Keratinocyte (primary cell): ENCODE results near the gene ZNF385A. TPM values are rescaled to one million over a fixed set of nuclear protein-coding genes. Genes with fewer than 3 reads are reported as not detected.

Experiments used
- DNase-seq: peaks from one replicate; pipeline ENCODE4 v3.0.0-alpha.2; 2011; ENCODE audit warnings: low read depth, missing footprints, low spot score
- FAIRE-seq: peaks from 2 replicates; lab custom pipeline; 2011; peaks lifted over from hg19 to GRCh38; lab: Jason Lieb, UNC
- H2AFZ ChIP-seq: 2 replicates; pipeline ENCODE4 v1.6.0; 2012; ENCODE audit warnings: low read length, control low read depth, inconsistent platforms; ENCODE audit not compliant: control insufficient read depth
- H3K27ac ChIP-seq: 2 replicates; pipeline ENCODE4 v1.5.1; 2011; ENCODE audit warnings: low read length; ENCODE audit not compliant: control insufficient read depth, insufficient read depth
- H3K27me3 ChIP-seq: 3 replicates; pipeline ENCODE4 v1.6.0; 2011; ENCODE audit warnings: low read length; ENCODE audit not compliant: control insufficient read depth, insufficient read depth; ENCODE audit errors: extremely low read depth
- H3K36me3 ChIP-seq, 2 experiments: 2 replicates in 1 of 2; 3 replicates in 1 of 2; pipeline ENCODE4 v1.5.1; 2011; ENCODE audit warnings: low read length in 2 of 2, mild to moderate bottlenecking in 1 of 2; ENCODE audit not compliant: control insufficient read depth in 2 of 2, insufficient read depth in 2 of 2; ENCODE audit errors: extremely low read depth in 1 of 2
- H3K4me1 ChIP-seq: 3 replicates; pipeline ENCODE4 v1.5.1; 2011; ENCODE audit warnings: low read length; ENCODE audit not compliant: control insufficient read depth, insufficient read depth; ENCODE audit errors: extremely low read depth
- H3K4me2 ChIP-seq: 3 replicates; pipeline ENCODE4 v1.6.0; 2011; ENCODE audit warnings: low read depth, low read length; ENCODE audit not compliant: control insufficient read depth, insufficient read depth; ENCODE audit errors: extremely low read depth
- H3K4me3 ChIP-seq, 3 experiments: fragments of 200-600 bp in 1 of 3; sonication (generic) in 1 of 3; 2 replicates in 2 of 3; 3 replicates in 1 of 3; pipeline ENCODE4 v1.5.1; 2011 to 2016; ENCODE audit warnings: low read length in 3 of 3, mild to moderate bottlenecking in 3 of 3, control low read depth in 2 of 3, inconsistent platforms in 1 of 3, low read depth in 1 of 3, mixed read lengths in 1 of 3, mixed run types in 1 of 3, moderate library complexity in 1 of 3; ENCODE audit not compliant: control insufficient read depth in 2 of 3, insufficient read depth in 2 of 3; ENCODE audit errors: extremely low read depth in 1 of 3
- H3K79me2 ChIP-seq: 2 replicates; pipeline ENCODE4 v1.6.0; 2012; ENCODE audit warnings: low read length; ENCODE audit not compliant: control insufficient read depth, insufficient read depth
- H3K9ac ChIP-seq: 3 replicates; pipeline ENCODE4 v1.6.0; 2011; ENCODE audit warnings: low read length; ENCODE audit not compliant: control insufficient read depth, insufficient read depth; ENCODE audit errors: extremely low read depth
- H3K9me1 ChIP-seq: 3 replicates; pipeline ENCODE4 v1.6.0; 2011; ENCODE audit warnings: low read length; ENCODE audit not compliant: control insufficient read depth, insufficient read depth; ENCODE audit errors: extremely low read depth
- H3K9me3 ChIP-seq: 2 replicates; pipeline ENCODE4 v1.5.1; 2012; ENCODE audit warnings: low read depth, low read length; ENCODE audit not compliant: control insufficient read depth
- H4K20me1 ChIP-seq: 3 replicates; pipeline ENCODE4 v1.6.0; 2011; ENCODE audit warnings: low read length; ENCODE audit not compliant: control insufficient read depth, insufficient read depth; ENCODE audit errors: extremely low read depth
- EZH2 ChIP-seq: IDR thresholded peaks from one replicate; pipeline ENCODE4 v1.6.1; 2012; ENCODE audit warnings: inconsistent platforms, mild to moderate bottlenecking, low read length, moderate library complexity
- dilution Hi-C: fragments of 300-500 bp; cut with MboI; formaldehyde crosslinking; loops from one replicate; pipeline ENCODE4 v1.7.0; 2020; ENCODE audit warnings: low sequenced_read_pairs; ENCODE audit not compliant: extremely low pct_ligation_motif_present
- polyA plus RNA-seq, 5 experiments: library from polyadenylated mRNA; depleted of rRNA in 3 of 5; stranded (reverse) in 3 of 5; stranded (forward) in 1 of 5; unstranded in 1 of 5; fragments of >200 nt; gene quantifications; 1 replicate in 1 of 5; 2 replicates in 3 of 5; 3 replicates in 1 of 5; pipeline versions ENCODE4 v1.2.1 to v1.2.3, GENCODE V29; 2011 to 2012; ENCODE audit warnings: missing spikeins in 2 of 5, low read depth in 1 of 5, low replicate concordance in 1 of 5
- TF ChIP-seq, protein P1 (sequence below), 3 experiments: IDR thresholded peaks in 1 of 3; conservative IDR thresholded peaks in 1 of 3; optimal IDR thresholded peaks in 1 of 3; 2 replicates in 2 of 3; 3 replicates in 1 of 3; pipeline versions ENCODE3 to v1.5.1; 2011; ENCODE audit warnings: low read length in 3 of 3, mild to moderate bottlenecking in 3 of 3, moderate library complexity in 2 of 3, control low read depth in 1 of 3, inconsistent platforms in 1 of 3; ENCODE audit not compliant: insufficient read depth in 2 of 3; ENCODE audit errors: extremely low read depth in 1 of 3

Gene ZNF385A
- polyA plus RNA-seq, 1 donor (not counting 4 experiments of a cell fraction or from before 2014, with no cell fraction given): 11.4 TPM

DNA sequence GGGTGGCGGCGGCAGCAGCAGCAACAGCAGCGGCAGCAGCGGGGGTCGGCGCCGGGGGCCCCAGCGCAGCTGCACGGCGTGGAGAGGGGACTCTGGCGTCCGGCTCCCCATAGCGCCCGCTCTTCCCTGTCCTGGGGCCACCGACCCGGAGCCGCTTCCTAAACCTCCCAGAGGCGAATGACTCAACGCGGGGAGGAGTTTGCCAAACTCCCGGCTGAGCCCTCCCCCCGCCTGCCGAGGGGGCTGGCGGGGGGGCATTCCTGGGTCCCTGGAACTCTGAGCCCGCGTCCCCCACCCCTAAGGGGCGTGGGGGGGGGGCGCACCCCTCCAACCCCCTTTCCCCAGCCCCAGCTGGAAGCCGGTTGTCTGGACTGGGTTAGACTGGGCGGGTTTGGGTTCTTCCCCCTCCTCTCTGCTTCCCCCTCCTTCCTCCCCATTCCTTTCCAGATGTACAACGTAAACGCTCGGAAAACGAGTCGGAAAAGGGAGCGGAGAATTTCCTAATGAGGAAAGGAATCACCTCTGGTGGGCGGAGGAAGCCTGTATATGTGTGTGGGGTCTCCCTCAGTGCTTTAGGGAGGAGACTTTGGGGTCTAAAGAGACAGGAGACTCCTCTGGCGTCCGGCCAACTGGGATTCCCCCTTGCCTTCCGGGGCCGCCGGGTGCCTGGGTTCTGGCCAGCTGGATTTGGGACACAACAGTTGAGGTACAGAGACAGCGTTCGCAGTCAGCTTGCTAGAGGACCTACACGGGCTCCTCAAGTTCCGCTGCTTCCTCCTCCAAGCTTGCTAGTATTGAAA lies 34.8 kb upstream of the ZNF385A start, which contains the start of gene ITGA5:
ITGA5 (minus strand) TSS at position 179 of the 800 bp plus-strand sequence; CDS start at position 111, 68 bp downstream.
- H3K9ac ChIP-seq: peak within 1 kb of the TSS; percentile 92
- peak within 1 kb of the TSS; percentile 79 for H2AFZ ChIP-seq
- H3K4me3 ChIP-seq: peak within 1 kb of the TSS; percentile 81 to 97 (median 88)
- no peak for TF ChIP-seq EZH2
- TF ChIP-seq, protein P1, sequence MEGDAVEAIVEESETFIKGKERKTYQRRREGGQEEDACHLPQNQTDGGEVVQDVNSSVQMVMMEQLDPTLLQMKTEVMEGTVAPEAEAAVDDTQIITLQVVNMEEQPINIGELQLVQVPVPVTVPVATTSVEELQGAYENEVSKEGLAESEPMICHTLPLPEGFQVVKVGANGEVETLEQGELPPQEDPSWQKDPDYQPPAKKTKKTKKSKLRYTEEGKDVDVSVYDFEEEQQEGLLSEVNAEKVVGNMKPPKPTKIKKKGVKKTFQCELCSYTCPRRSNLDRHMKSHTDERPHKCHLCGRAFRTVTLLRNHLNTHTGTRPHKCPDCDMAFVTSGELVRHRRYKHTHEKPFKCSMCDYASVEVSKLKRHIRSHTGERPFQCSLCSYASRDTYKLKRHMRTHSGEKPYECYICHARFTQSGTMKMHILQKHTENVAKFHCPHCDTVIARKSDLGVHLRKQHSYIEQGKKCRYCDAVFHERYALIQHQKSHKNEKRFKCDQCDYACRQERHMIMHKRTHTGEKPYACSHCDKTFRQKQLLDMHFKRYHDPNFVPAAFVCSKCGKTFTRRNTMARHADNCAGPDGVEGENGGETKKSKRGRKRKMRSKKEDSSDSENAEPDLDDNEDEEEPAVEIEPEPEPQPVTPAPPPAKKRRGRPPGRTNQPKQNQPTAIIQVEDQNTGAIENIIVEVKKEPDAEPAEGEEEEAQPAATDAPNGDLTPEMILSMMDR (optimal IDR thresholded peaks at IDR 0.05 in 1 of 3, IDR thresholded peaks at IDR 0.05 in 1 of 3, conservative IDR thresholded peaks at IDR 0.05 in 1 of 3; ENCODE audit: extremely low read depth in 1 of 3, insufficient read depth in 2 of 3, low read length in 3 of 3): no peak
- no peaks in the 10 kb centered on the region for H4K20me1 ChIP-seq
- dilution Hi-C loops: no loop called here
- peak within 1 kb of the TSS; percentile 91 for H3K27ac ChIP-seq
- H3K79me2 ChIP-seq: peaks cover 49% of the 10 kb centered on the region
- FAIRE-seq (no peak), DNase-seq (no peak)
- H3K9me3 ChIP-seq: no peaks in the 10 kb centered on the region
- H3K9me1 ChIP-seq: no peaks in the 10 kb centered on the region
- peak within 1 kb of the TSS; percentile 96 for H3K4me2 ChIP-seq
- no peaks in the 10 kb centered on the region for H3K27me3 ChIP-seq
- no peaks in the 10 kb centered on the region for H3K36me3 ChIP-seq
- H3K4me1 ChIP-seq: peaks cover 63% of the 10 kb centered on the region

DNA sequence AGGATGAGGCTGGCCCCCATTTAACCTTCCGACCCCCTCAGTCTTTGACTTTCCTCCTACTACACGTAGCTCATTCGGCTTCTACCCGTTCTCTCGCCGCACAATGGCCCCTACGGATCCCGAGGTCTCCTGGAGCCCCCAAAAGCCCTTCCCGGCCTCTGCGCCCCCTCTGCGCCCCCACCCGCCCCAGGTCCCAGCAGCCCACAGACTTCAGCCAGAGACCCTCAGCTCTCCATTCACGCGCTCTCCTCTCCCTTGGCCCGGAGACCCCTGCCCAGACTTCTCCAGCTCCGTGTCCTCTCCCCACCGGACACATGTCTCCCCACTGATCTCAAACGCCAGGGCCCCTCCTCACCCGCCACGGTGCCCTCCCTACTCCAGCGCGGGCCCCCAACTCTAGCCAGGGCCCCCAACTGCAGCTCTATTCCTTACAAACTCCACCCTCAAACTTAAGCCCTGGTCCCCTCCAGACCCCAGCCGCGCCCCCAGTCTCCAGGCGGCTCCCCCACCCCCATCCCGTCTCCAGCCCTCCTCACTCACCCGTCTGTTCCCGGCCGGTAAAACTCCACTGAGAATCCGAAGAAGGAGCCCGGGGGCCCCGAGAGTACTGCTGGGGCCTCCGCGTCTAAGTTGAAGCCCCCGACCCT lies 34.0 kb upstream of the ZNF385A start:
- Histone ChIP-seq H3K36me3 (peaks cover 0 to 7% of the 10 kb centered on the region in 2 experiments), H3K9me3 (no peaks in the 10 kb centered on the region), H2AFZ (no peak overlapping the region), H3K4me2 (peak overlapping the region; percentile 96), H4K20me1 (no peaks in the 10 kb centered on the region), H3K4me1 (peaks cover 67% of the 10 kb centered on the region), H3K27ac (peak overlapping the region; percentile 91), H3K9ac (peak overlapping the region; percentile 92), H3K9me1 (peaks cover 4% of the 10 kb centered on the region), H3K27me3 (no peaks in the 10 kb centered on the region), H3K79me2 (peaks cover 56% of the 10 kb centered on the region), H3K4me3 (peak overlapping the region; percentile 81 to 97 (median 88))
- dilution Hi-C loops: no loop called here
- TF ChIP-seq EZH2: no peak
- no peak for FAIRE-seq
- DNase-seq: no peak
